MCF 10A (cell line): Measurements from ENCODE around the gene TTC32. TPM values are rescaled to one million over a fixed set of nuclear protein-coding genes. Genes with fewer than 3 reads are reported as not detected.

ENCODE experiments used
- BruUV-seq: library from RNA; stranded (reverse); fragments of 400-500 nt; replicated peaks from 2 replicates; lab custom pipeline; 2021; lab: Mats Ljungman, UMichigan
- CTCF ChIA-PET: fragments of 300-600 bp; sonication (Branson Sonifier 250); formaldehyde crosslinking; extraction: SDS; loops from one replicate; lab custom pipeline; 2021; ENCODE audit warnings: antibody characterized with exemption, inconsistent platforms; lab: Yijun Ruan, JAX
- POLR2A ChIA-PET: fragments of 300-600, 350-650 bp; sonication (Branson Sonifier 250); formaldehyde crosslinking; extraction: SDS; loops from one replicate; lab custom pipeline; 2020; ENCODE audit warnings: antibody characterized with exemption, inconsistent platforms; lab: Yijun Ruan, JAX
- DNase-seq: peaks from one replicate; pipeline ENCODE4 v3.0.0-alpha.2; 2018; ENCODE audit not compliant: unreplicated experiment
- H3K27ac Mint-ChIP-seq: one replicate; pipeline ENCODE4 v1.8.0; 2022; ENCODE audit warnings: mild to moderate bottlenecking, low read depth, mixed read lengths; ENCODE audit not compliant: unreplicated experiment
- H3K27me3 Mint-ChIP-seq: one replicate; pipeline ENCODE4 v1.8.0; 2022; ENCODE audit warnings: mixed read lengths; ENCODE audit not compliant: insufficient read depth, unreplicated experiment
- H3K36me3 Mint-ChIP-seq: one replicate; pipeline ENCODE4 v1.8.0; 2022; ENCODE audit warnings: mild to moderate bottlenecking, moderate library complexity, mixed read lengths; ENCODE audit not compliant: insufficient read depth, unreplicated experiment
- H3K4me1 Mint-ChIP-seq: one replicate; pipeline ENCODE4 v1.8.0; 2022; ENCODE audit warnings: mixed read lengths; ENCODE audit not compliant: insufficient read depth, unreplicated experiment
- H3K4me3 Mint-ChIP-seq: one replicate; pipeline ENCODE4 v1.8.0; 2022; ENCODE audit warnings: mild to moderate bottlenecking, moderate library complexity, mixed read lengths; ENCODE audit not compliant: unreplicated experiment
- H3K9me3 Mint-ChIP-seq: one replicate; pipeline ENCODE4 v1.8.0; 2022; ENCODE audit warnings: mixed read lengths; ENCODE audit not compliant: unreplicated experiment
- CTCF ChIP-seq: fragments of 200-600 bp; IDR thresholded peaks from one replicate; pipeline ENCODE4 v1.8.0; 2022; ENCODE audit warnings: antibody characterized with exemption, mild to moderate bottlenecking; ENCODE audit not compliant: unreplicated experiment
- intact Hi-C: fragments of 100-400 bp; cut with micrococcal nuclease; formaldehyde crosslinking; loops from 2 replicates; pipeline ENCODE4 v1.14.1; 2022
- total RNA-seq: library from RNA; stranded (reverse); gene quantifications from 2 replicates; pipeline ENCODE4 v1.2.3, GENCODE V29; 2022

The TTC32 gene
- total RNA-seq, 1 experiment from 2014 or later: 14.1 TPM

GRCh38 chr2:19898592-19899329, 3.0 kb downstream of the TTC32 start:
- peaks cover 43% of the 10 kb centered on the region for H3K4me1 Mint-ChIP-seq
- TF ChIP-seq CTCF: no peak
- no peak overlapping the region for H3K4me3 Mint-ChIP-seq
- H3K36me3 Mint-ChIP-seq: peaks cover 32% of the 10 kb centered on the region
- no peaks in the 10 kb centered on the region for H3K27me3 Mint-ChIP-seq
- BruUV-seq: no TSS peak
- POLR2A ChIA-PET: interaction anchor here (1.1 to 4.1 kb wide), 3 partner anchors 12 to 291 kb away, joined by 3 to 53 read pairs (median 10); no protein-coding TSS in a partner anchor
- no peak for DNase-seq
- H3K27ac Mint-ChIP-seq: no peak overlapping the region
- intact Hi-C loops: no loop called here
- CTCF ChIA-PET: interaction anchor here (0.6 to 1.1 kb wide), 3 partner anchors 11 to 611 kb away, joined by 4 read pairs; no protein-coding TSS in a partner anchor
- no peaks in the 10 kb centered on the region for H3K9me3 Mint-ChIP-seq

GRCh38 chr2:19897623-19898245, 4.0 kb downstream of the TTC32 start:
- TF ChIP-seq CTCF: no peak
- Mint-ChIP-seq H3K36me3 (peaks cover 32% of the 10 kb centered on the region), H3K27me3 (no peaks in the 10 kb centered on the region), H3K4me1 (peaks cover 43% of the 10 kb centered on the region), H3K27ac (no peak overlapping the region), H3K9me3 (no peaks in the 10 kb centered on the region), H3K4me3 (no peak overlapping the region)
- ChIA-PET CTCF (interaction anchor here (0.6 to 0.8 kb wide), 2 partner anchors 9 to 28 kb away, joined by 4 read pairs; no protein-coding TSS in a partner anchor), POLR2A (interaction anchor here (1.0 to 4.1 kb wide), 4 partner anchors 11 to 290 kb away, joined by 3 to 53 read pairs (median 6); no protein-coding TSS in a partner anchor)
- intact Hi-C loops: no loop called here
- BruUV-seq: no TSS peak
- no peak for DNase-seq

- no peak for DNase-seq
- intact Hi-C loops: no loop called here
- ChIA-PET POLR2A (interaction anchor here (0.7 kb wide), 1 partner anchor 1709 kb away, joined by 3 read pairs; no protein-coding TSS in a partner anchor), CTCF (interaction anchor here (1.5 kb wide), 1 partner anchor 120 kb away, joined by 8 read pairs; no protein-coding TSS in a partner anchor)
- Mint-ChIP-seq H3K27me3 (no peaks in the 10 kb centered on the region), H3K36me3 (peaks cover 27% of the 10 kb centered on the region), H3K4me3 (no peak overlapping the region), H3K4me1 (peaks cover 41% of the 10 kb centered on the region), H3K9me3 (no peaks in the 10 kb centered on the region), H3K27ac (no peak overlapping the region)
- BruUV-seq: no TSS peak
- no peak for TF ChIP-seq CTCF
Observed at GRCh38 chr2:19895535-19895934, 6.2 kb downstream of the TTC32 start.

GRCh38 chr2:19894134-19894792, 7.5 kb downstream of the TTC32 start:
- intact Hi-C loops: no loop called here
- H3K27ac Mint-ChIP-seq: no peak overlapping the region
- CTCF ChIA-PET: no interaction called here
- POLR2A ChIA-PET: no interaction called here
- no peak for TF ChIP-seq CTCF
- no peak overlapping the region for H3K4me3 Mint-ChIP-seq
- H3K36me3 Mint-ChIP-seq: peaks cover 27% of the 10 kb centered on the region
- H3K4me1 Mint-ChIP-seq: peaks cover 44% of the 10 kb centered on the region
- DNase-seq: no peak
- H3K27me3 Mint-ChIP-seq: no peaks in the 10 kb centered on the region
- BruUV-seq: no TSS peak
- no peaks in the 10 kb centered on the region for H3K9me3 Mint-ChIP-seq
